Gastroesophageal sphincter (tissue), 3 donors: ENCODE measurements around the gene CLIP2.

Experiments used
- POLR2AphosphoS5 ChIP-seq: sonication (generic); formaldehyde crosslinking; IDR thresholded peaks from one replicate; pipeline ENCODE4 v1.6.1; 2017; ENCODE audit warnings: antibody characterized with exemption
- TF ChIP-seq, protein P1 (sequence below), 4 experiments: fragments of 200-600 bp in 2 of 4; fragments of 450-650 bp in 2 of 4; sonication (generic) in 1 of 4; IDR thresholded peaks; one replicate each; pipeline ENCODE4 v1.5.1; 2017 to 2019; ENCODE audit warnings: antibody characterized with exemption in 4 of 4, mild to moderate bottlenecking in 2 of 4, moderate library complexity in 2 of 4

- TF ChIP-seq, protein P1, sequence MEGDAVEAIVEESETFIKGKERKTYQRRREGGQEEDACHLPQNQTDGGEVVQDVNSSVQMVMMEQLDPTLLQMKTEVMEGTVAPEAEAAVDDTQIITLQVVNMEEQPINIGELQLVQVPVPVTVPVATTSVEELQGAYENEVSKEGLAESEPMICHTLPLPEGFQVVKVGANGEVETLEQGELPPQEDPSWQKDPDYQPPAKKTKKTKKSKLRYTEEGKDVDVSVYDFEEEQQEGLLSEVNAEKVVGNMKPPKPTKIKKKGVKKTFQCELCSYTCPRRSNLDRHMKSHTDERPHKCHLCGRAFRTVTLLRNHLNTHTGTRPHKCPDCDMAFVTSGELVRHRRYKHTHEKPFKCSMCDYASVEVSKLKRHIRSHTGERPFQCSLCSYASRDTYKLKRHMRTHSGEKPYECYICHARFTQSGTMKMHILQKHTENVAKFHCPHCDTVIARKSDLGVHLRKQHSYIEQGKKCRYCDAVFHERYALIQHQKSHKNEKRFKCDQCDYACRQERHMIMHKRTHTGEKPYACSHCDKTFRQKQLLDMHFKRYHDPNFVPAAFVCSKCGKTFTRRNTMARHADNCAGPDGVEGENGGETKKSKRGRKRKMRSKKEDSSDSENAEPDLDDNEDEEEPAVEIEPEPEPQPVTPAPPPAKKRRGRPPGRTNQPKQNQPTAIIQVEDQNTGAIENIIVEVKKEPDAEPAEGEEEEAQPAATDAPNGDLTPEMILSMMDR (IDR thresholded peaks at IDR 0.05) = no peak
- no peak for TF ChIP-seq POLR2AphosphoS5
These were observed 64.8 kb downstream of the CLIP2 start for GRCh38 chr7:74354009-74354408.
